CD4-positive, alpha-beta T cell (primary cell): ENCODE data around the gene CNPY2. TPM values are rescaled to one million over a fixed set of nuclear protein-coding genes. Genes with fewer than 3 reads are reported as not detected.
"Not testable (repeated sequence)": the region's sequence is repeated elsewhere in the genome, so short reads cannot be mapped to it uniquely, and the experiment has no call there.

Experiments used
- ATAC-seq: fragments of 200-7000 bp; cut with Tn5 transposase; one replicate; pipeline ENCODE4 v1.10.0; 2022; ENCODE audit warnings: mild to moderate bottlenecking; ENCODE audit not compliant: poor library complexity
- CTCF ChIA-PET: fragments of 350-600 bp; sonication (Branson Sonifier 250); formaldehyde crosslinking; loops from one replicate; lab custom pipeline; 2021; ENCODE audit warnings: antibody characterized with exemption, inconsistent platforms; lab: Charles Lee
- POLR2A ChIA-PET: fragments of 350-600 bp; sonication (Branson Sonifier 250); formaldehyde crosslinking; loops from one replicate; lab custom pipeline; 2021; ENCODE audit warnings: antibody characterized with exemption, inconsistent platforms; lab: Charles Lee
- DNase-seq, 14 experiments: peaks; one replicate each; pipeline ENCODE4 v3.0.0-alpha.2; 2013 to 2020; ENCODE audit warnings: mixed read lengths in 2 of 14
- H3K27ac ChIP-seq, 2 donors: one replicate each; pipeline versions ENCODE4 v1.5.1 to v1.7.0; 2013; ENCODE audit warnings: low read length in 2 of 2, low read depth in 1 of 2, mild to moderate bottlenecking in 1 of 2
- H3K27me3 ChIP-seq, 2 experiments: 1 replicate in 1 of 2; 2 replicates in 1 of 2; pipeline versions ENCODE4 v1.6.1 to v1.7.0; 2013; ENCODE audit warnings: low read length in 2 of 2, control low read depth in 1 of 2, mild to moderate bottlenecking in 1 of 2, moderate library complexity in 1 of 2; ENCODE audit not compliant: insufficient read depth in 2 of 2, control insufficient read depth in 1 of 2
- H3K36me3 ChIP-seq: one replicate; pipeline ENCODE4 v1.6.1; 2013; ENCODE audit warnings: low read length, control low read depth; ENCODE audit not compliant: insufficient read depth
- H3K4me1 ChIP-seq: one replicate; pipeline ENCODE4 v1.6.1; 2013; ENCODE audit warnings: low read length, control low read depth; ENCODE audit not compliant: insufficient read depth
- H3K4me3 ChIP-seq: one replicate; pipeline ENCODE4 v1.5.1; 2013; ENCODE audit warnings: mild to moderate bottlenecking, low read length, moderate library complexity
- H3K9me3 ChIP-seq, 2 experiments: 1 replicate in 1 of 2; 2 replicates in 1 of 2; pipeline versions ENCODE4 v1.6.1 to v1.7.0; 2013; ENCODE audit warnings: low read length in 2 of 2, mild to moderate bottlenecking in 2 of 2, control low read depth in 1 of 2, moderate library complexity in 1 of 2; ENCODE audit not compliant: control insufficient read depth in 1 of 2, insufficient read depth in 1 of 2
- H3K27ac Mint-ChIP-seq: one replicate; pipeline ENCODE4 v1.8.0; 2020; ENCODE audit warnings: mixed read lengths
- H3K27me3 Mint-ChIP-seq: one replicate; pipeline ENCODE4 v1.8.0; 2021; ENCODE audit warnings: mixed read lengths
- H3K36me3 Mint-ChIP-seq: one replicate; pipeline ENCODE4 v1.8.0; 2021; ENCODE audit warnings: low read depth, mixed read lengths
- H3K4me1 Mint-ChIP-seq: one replicate; pipeline ENCODE4 v1.8.0; 2021; ENCODE audit warnings: low read depth, mixed read lengths
- H3K4me3 Mint-ChIP-seq: one replicate; pipeline ENCODE4 v1.8.0; 2020; ENCODE audit warnings: mild to moderate bottlenecking, mixed read lengths
- H3K9me3 Mint-ChIP-seq: one replicate; pipeline ENCODE4 v1.8.0; 2020; ENCODE audit warnings: mixed read lengths
- intact Hi-C, 2 experiments: fragments of 100-400 bp; cut with DNase I in 1 of 2; cut with micrococcal nuclease in 1 of 2; formaldehyde crosslinking; loops; one replicate each; pipeline versions ENCODE4 v1.15.1 to v1.9.0; 2023 to 2025; cut with DNase I, micrococcal nuclease
- total RNA-seq, 174 experiments: library from RNA in 2 of 174; stranded (reverse) in 2 of 174; gene quantifications; one replicate each; pipeline ENCODE4 v1.2.3 and lab custom pipeline; 2021 to 2026
- TF ChIP-seq, protein P1 (sequence below): fragments of 200-600 bp; IDR thresholded peaks from one replicate; pipeline ENCODE4 v1.8.0; 2022; ENCODE audit warnings: antibody characterized with exemption, mild to moderate bottlenecking

CNPY2 gene
- total RNA-seq, 2 experiments from 2014 or later = 30.5 to 33.4 TPM

DNA sequence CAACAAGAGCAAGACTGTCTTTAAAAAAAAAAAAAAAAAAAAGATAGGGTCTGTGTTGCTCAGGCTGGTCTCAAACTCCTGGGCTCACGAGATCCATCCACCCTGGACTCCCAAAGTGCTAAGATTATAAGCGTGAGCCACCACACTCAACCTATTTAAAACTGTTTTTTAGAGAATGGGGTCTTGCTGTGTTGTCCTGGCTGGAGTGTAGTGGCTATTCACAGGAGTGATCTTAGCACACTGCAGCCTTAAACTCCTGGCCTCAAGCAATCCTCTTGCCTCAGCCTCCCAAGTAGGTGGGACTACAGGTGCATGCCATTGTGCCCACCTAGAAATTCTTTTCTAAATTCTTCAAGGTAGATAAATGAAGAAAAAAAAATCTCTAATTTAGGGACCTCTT, 41.5 kb downstream of the CNPY2 start:
- Histone ChIP-seq H3K9me3 (no peaks in the 10 kb centered on the region), H3K4me3 (no peak overlapping the region), H3K36me3 (peaks cover 76% of the 10 kb centered on the region), H3K4me1 (no peaks in the 10 kb centered on the region), H3K27me3 (no peaks in the 10 kb centered on the region), H3K27ac (no peak overlapping the region)
- DNase-seq = no peak
- H3K9me3 Mint-ChIP-seq = no peaks in the 10 kb centered on the region
- ChIA-PET POLR2A (no interaction called here), CTCF (no interaction called here)
- TF ChIP-seq, protein P1, sequence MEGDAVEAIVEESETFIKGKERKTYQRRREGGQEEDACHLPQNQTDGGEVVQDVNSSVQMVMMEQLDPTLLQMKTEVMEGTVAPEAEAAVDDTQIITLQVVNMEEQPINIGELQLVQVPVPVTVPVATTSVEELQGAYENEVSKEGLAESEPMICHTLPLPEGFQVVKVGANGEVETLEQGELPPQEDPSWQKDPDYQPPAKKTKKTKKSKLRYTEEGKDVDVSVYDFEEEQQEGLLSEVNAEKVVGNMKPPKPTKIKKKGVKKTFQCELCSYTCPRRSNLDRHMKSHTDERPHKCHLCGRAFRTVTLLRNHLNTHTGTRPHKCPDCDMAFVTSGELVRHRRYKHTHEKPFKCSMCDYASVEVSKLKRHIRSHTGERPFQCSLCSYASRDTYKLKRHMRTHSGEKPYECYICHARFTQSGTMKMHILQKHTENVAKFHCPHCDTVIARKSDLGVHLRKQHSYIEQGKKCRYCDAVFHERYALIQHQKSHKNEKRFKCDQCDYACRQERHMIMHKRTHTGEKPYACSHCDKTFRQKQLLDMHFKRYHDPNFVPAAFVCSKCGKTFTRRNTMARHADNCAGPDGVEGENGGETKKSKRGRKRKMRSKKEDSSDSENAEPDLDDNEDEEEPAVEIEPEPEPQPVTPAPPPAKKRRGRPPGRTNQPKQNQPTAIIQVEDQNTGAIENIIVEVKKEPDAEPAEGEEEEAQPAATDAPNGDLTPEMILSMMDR = no peak
- no peak overlapping the region for H3K27ac Mint-ChIP-seq
- no peak overlapping the region for H3K4me3 Mint-ChIP-seq
- H3K36me3 Mint-ChIP-seq = peaks cover 85% of the 10 kb centered on the region
- no peak for ATAC-seq
- intact Hi-C loops = no loop called here
- H3K4me1 Mint-ChIP-seq = no peaks in the 10 kb centered on the region
- H3K27me3 Mint-ChIP-seq = no peaks in the 10 kb centered on the region

- CTCF ChIA-PET = interaction anchor here (1.6 kb wide), 1 partner anchor 192 kb away, joined by 4 read pairs; no protein-coding TSS in a partner anchor
- peaks cover 58% of the 10 kb centered on the region for H3K36me3 ChIP-seq
- H3K27me3 Mint-ChIP-seq, intact Hi-C loops, DNase-seq, H3K27me3 ChIP-seq, H3K27ac Mint-ChIP-seq, H3K4me1 Mint-ChIP-seq, H3K9me3 Mint-ChIP-seq, H3K4me3 Mint-ChIP-seq, H3K4me3 ChIP-seq, POLR2A ChIA-PET, ATAC-seq, H3K4me1 ChIP-seq, H3K9me3 ChIP-seq, H3K27ac ChIP-seq: not testable (repeated sequence)
- peaks cover 74% of the 10 kb centered on the region for H3K36me3 Mint-ChIP-seq
Observed at GRCh38 chr12:56272468-56272867, 43.3 kb downstream of the CNPY2 start.

GRCh38 chr12:56271031-56271430, 44.8 kb downstream of the CNPY2 start:
- Mint-ChIP-seq H3K27me3 (no peaks in the 10 kb centered on the region), H3K9me3 (no peaks in the 10 kb centered on the region), H3K4me1 (peaks cover 17% of the 10 kb centered on the region), H3K36me3 (peaks cover 71% of the 10 kb centered on the region), H3K27ac (peak overlapping the region; percentile 35), H3K4me3 (peak overlapping the region; percentile 26)
- Histone ChIP-seq H3K27ac (no peak overlapping the region), H3K27me3 (no peaks in the 10 kb centered on the region), H3K9me3 (no peaks in the 10 kb centered on the region), H3K4me3 (no peak overlapping the region), H3K36me3 (peaks cover 50% of the 10 kb centered on the region), H3K4me1 (peaks cover 15% of the 10 kb centered on the region)
- ChIA-PET CTCF (interaction anchor here (0.6 to 1.3 kb wide), 5 partner anchors 12 to 636 kb away, joined by 3 to 4 read pairs (median 3); partner anchors contain the start of gene SMARCC2), POLR2A (interaction anchor here (0.6 to 1.2 kb wide), 2 partner anchors 29 to 242 kb away, joined by 3 read pairs; no protein-coding TSS in a partner anchor)
- peak in 2 of 14 experiments; percentile 22 to 35 for DNase-seq
- intact Hi-C loops = no loop called here
- ATAC-seq = no peak
- TF ChIP-seq, protein P1 = no peak
